ENCODE measurements around the gene TWIST2.

DNA sequence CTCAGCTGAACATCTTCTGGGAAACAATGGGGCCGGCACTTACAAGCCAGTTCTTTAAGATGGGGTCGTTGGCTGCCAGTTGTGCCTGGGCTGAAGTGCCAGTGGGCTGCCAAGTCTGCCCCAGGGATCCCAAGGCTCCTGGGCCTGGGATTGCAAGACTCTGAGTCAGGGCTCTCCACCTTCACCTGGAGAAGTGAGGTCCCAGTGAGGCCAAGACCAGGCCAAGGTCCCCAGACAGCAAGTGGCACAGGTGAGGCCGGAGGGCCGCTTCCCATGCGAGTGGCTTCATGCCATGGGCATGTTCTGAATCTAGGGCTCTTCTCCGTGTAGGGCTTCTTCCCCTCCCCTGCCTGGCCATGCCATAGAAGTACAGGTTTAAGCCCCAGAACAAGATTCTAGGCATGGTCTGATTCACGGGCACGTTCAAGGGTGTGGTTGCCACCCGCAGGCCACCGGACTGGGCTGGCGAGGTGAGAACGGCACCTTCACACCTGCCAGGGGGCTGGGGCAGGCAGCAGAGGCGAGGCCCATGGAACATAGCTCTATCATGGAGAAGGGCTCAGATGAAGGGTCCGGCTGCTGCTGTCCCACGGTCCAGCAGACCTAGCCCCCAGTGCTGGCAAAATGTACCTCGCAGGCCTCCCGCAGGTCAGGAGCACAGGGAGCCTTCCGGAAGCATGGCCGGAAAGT is 36.4 kb downstream of the TWIST2 start:
- no peak for TF ChIP-seq NFIC (IDR thresholded peaks at IDR 0.05)
- TF ChIP-seq, protein P1, sequence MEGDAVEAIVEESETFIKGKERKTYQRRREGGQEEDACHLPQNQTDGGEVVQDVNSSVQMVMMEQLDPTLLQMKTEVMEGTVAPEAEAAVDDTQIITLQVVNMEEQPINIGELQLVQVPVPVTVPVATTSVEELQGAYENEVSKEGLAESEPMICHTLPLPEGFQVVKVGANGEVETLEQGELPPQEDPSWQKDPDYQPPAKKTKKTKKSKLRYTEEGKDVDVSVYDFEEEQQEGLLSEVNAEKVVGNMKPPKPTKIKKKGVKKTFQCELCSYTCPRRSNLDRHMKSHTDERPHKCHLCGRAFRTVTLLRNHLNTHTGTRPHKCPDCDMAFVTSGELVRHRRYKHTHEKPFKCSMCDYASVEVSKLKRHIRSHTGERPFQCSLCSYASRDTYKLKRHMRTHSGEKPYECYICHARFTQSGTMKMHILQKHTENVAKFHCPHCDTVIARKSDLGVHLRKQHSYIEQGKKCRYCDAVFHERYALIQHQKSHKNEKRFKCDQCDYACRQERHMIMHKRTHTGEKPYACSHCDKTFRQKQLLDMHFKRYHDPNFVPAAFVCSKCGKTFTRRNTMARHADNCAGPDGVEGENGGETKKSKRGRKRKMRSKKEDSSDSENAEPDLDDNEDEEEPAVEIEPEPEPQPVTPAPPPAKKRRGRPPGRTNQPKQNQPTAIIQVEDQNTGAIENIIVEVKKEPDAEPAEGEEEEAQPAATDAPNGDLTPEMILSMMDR (IDR thresholded peaks at IDR 0.05 in 2 of 3, conservative IDR thresholded peaks at IDR 0.05 in 1 of 3; ENCODE audit: insufficient read depth in 2 of 3, low read depth in 1 of 3, low read length in 3 of 3) = no peak
- TF ChIP-seq NFYB (IDR thresholded peaks at IDR 0.05; ENCODE audit: extremely low read depth, insufficient read length) = no peak
- no peak for TF ChIP-seq C11orf30 (IDR thresholded peaks at IDR 0.05; ENCODE audit: low read depth)
- no peak for TF ChIP-seq SMC3 (conservative IDR thresholded peaks at IDR 0.05; ENCODE audit: insufficient read depth, low read depth, low read length)
- no peak for TF ChIP-seq ZNF232 (CRISPR knock-in tag; IDR thresholded peaks at IDR 0.05)
- TF ChIP-seq, protein P2, sequence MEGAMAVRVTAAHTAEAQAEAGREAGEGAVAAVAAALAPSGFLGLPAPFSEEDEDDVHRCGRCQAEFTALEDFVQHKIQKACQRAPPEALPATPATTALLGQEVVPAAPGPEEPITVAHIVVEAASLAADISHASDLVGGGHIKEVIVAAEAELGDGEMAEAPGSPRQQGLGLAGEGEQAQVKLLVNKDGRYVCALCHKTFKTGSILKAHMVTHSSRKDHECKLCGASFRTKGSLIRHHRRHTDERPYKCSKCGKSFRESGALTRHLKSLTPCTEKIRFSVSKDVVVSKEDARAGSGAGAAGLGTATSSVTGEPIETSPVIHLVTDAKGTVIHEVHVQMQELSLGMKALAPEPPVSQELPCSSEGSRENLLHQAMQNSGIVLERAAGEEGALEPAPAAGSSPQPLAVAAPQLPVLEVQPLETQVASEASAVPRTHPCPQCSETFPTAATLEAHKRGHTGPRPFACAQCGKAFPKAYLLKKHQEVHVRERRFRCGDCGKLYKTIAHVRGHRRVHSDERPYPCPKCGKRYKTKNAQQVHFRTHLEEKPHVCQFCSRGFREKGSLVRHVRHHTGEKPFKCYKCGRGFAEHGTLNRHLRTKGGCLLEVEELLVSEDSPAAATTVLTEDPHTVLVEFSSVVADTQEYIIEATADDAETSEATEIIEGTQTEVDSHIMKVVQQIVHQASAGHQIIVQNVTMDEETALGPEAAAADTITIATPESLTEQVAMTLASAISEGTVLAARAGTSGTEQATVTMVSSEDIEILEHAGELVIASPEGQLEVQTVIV (CRISPR knock-in tag; IDR thresholded peaks at IDR 0.05; ENCODE audit: borderline replicate concordance) = no peak
- TF ChIP-seq ESRRB (CRISPR knock-in tag; IDR thresholded peaks at IDR 0.05; ENCODE audit: borderline replicate concordance) = no peak
- no peak for TF ChIP-seq RFX5 (IDR thresholded peaks at IDR 0.05; ENCODE audit: low read depth, low read length)
- no peak for TF ChIP-seq PRPF4 (IDR thresholded peaks at IDR 0.05; ENCODE audit: insufficient read depth, low read depth, low read length, poor library complexity, severe bottlenecking)
- TF ChIP-seq ZNF143 (CRISPR knock-in tag; IDR thresholded peaks at IDR 0.05) = no peak
- no peak for TF ChIP-seq FOSL1 (tag; conservative IDR thresholded peaks at IDR 0.05)
- no peak for TF ChIP-seq ARHGAP35 (IDR thresholded peaks at IDR 0.05; ENCODE audit: partially characterized antibody)
- TF ChIP-seq ZSCAN29 (IDR thresholded peaks at IDR 0.05) = no peak

Data from K562 (cell line).